PFSK-1 (cell line): Measurements from ENCODE around the gene ZNF527.

Source experiments
- POLR2AphosphoS5 ChIP-seq: IDR thresholded peaks from 2 replicates; pipeline ENCODE4 v1.6.1; 2012; ENCODE audit warnings: low read depth, mild to moderate bottlenecking, control low read depth, low read length, moderate library complexity
- TAF1 ChIP-seq: IDR thresholded peaks from 2 replicates; pipeline ENCODE4 v1.6.1; 2012; ENCODE audit warnings: low read length, control low read depth, borderline replicate concordance; ENCODE audit not compliant: insufficient read depth

- TF ChIP-seq POLR2AphosphoS5 (no peak), TAF1 (no peak)
Observed at GRCh38 chr19:37412700-37413099, 41.8 kb downstream of the ZNF527 start.
